Activated CD4-positive, alpha-beta memory T cell treated with anti-CD3 and anti-CD28 coated beads, Interleukin-2, amount 10 ng/mL, durations not matched to agents 7 days and 5 days (primary cell): ENCODE results near the gene TMC8. TPM values are rescaled to one million over a fixed set of nuclear protein-coding genes. Genes with fewer than 3 reads are reported as not detected.
"Not testable (repeated sequence)": the region's sequence is repeated elsewhere in the genome, so short reads cannot be mapped to it uniquely, and the experiment has no call there.

Experiments
- CTCF ChIA-PET: fragments of 350-600 bp; sonication (Branson Sonifier 250); formaldehyde crosslinking; loops from one replicate; lab custom pipeline; 2021; ENCODE audit warnings: antibody characterized with exemption, inconsistent platforms; lab: Charles Lee
- POLR2A ChIA-PET: fragments of 350-600 bp; sonication (Branson Sonifier 250); formaldehyde crosslinking; loops from one replicate; lab custom pipeline; 2021; ENCODE audit warnings: antibody characterized with exemption; lab: Charles Lee
- DNase-seq: peaks from one replicate; pipeline ENCODE4 v3.0.0-alpha.2; 2020
- H3K27ac Mint-ChIP-seq: one replicate; pipeline ENCODE4 v1.8.0; 2021; ENCODE audit warnings: mild to moderate bottlenecking, mixed read lengths
- H3K27me3 Mint-ChIP-seq: one replicate; pipeline ENCODE4 v1.8.0; 2021; ENCODE audit warnings: mixed read lengths
- H3K36me3 Mint-ChIP-seq: one replicate; pipeline ENCODE4 v1.8.0; 2021; ENCODE audit warnings: low read depth, mixed read lengths
- H3K4me1 Mint-ChIP-seq: one replicate; pipeline ENCODE4 v1.8.0; 2021; ENCODE audit warnings: mixed read lengths
- H3K4me3 Mint-ChIP-seq: one replicate; pipeline ENCODE4 v1.8.0; 2021; ENCODE audit warnings: mild to moderate bottlenecking, mixed read lengths
- H3K9me3 Mint-ChIP-seq: one replicate; pipeline ENCODE4 v1.8.0; 2021; ENCODE audit warnings: mixed read lengths
- total RNA-seq, 2 experiments: library from RNA; stranded (reverse); gene quantifications; one replicate each; pipeline ENCODE4 v1.2.3, GENCODE V29; 2021

The TMC8 gene
- total RNA-seq, 2 experiments from 2014 or later, result 316 to 334 TPM

- peaks cover 62% of the 10 kb centered on the region for H3K36me3 Mint-ChIP-seq
- POLR2A ChIA-PET, result interaction anchor here (1.1 to 8.8 kb wide), 2 partner anchors 17 to 27 kb away, joined by 3 to 197 read pairs; partner anchors contain the start of genes TMC6 and TMC8
Observed at GRCh38 chr17:78111727-78112517, 18.6 kb upstream of the TMC8 start.

DNA sequence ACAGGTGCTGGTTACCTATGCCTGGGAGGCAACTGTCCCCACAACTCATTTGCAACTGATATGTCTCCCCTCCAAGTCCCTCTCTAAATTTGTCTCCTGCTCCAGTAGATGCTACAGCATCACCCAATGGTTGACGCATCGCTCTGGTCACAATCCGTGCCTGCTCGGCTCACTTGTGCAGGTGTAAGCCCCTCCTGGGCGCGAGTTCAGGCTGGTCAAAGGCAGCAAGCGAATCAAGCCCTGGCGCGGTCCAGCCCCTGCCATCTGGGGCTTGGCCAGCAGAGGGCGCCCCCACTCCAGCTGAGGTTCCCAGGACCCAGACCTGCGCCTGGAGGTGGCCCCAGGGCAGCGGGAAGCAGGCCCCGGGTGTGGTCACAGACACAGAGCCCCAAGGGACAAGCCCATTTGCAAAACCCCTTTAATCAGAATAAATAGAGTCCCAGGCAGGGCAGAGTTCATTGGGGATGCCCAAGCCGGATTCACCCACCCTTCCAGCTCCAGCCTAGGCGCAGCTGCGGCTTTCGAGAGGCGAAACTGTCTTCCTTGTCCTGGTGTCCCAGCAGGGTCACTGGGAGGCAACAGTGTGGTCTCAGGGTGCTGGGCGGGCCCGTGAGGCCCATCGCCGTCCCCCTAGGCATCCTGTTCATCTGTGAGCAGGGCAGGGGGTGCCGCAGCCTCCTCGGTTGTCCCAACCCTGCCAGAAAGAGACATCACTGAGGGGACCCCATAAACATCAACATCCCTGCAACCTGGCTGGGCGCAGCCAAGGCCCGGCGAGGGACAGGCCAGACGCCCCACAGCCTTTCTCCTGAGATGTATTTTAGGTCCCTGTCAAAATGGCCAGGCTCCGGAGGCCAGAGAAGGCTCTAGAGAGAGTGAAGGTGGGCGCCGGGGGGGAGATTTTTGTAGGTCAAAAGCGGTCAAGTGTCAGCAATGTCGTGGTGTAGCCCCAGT lies 17.8 kb upstream of the TMC8 start:
- ChIA-PET POLR2A (interaction anchor here (0.9 to 8.8 kb wide), 7 partner anchors 16 to 114 kb away, joined by 3 to 197 read pairs (median 3); partner anchors contain the start of genes TMC6 and TMC8), CTCF (interaction anchor here (0.6 to 4.1 kb wide), 13 partner anchors 9 to 138 kb away, joined by 3 to 20 read pairs (median 5); partner anchors contain the start of genes TMC6 and TMC8)
- peaks cover 37% of the 10 kb centered on the region for H3K4me1 Mint-ChIP-seq
- DNase-seq, result peak; percentile 81
- H3K4me3 Mint-ChIP-seq, result no peak overlapping the region
- no peaks in the 10 kb centered on the region for H3K27me3 Mint-ChIP-seq
- H3K9me3 Mint-ChIP-seq, result no peaks in the 10 kb centered on the region
- peaks cover 64% of the 10 kb centered on the region for H3K36me3 Mint-ChIP-seq
- peak overlapping the region; percentile 76 for H3K27ac Mint-ChIP-seq

More at GRCh38 chr17:78111727-78112517, 18.6 kb upstream of the TMC8 start:
- Mint-ChIP-seq H3K9me3 (no peaks in the 10 kb centered on the region), H3K4me3 (no peak overlapping the region), H3K27ac (no peak overlapping the region), H3K27me3 (no peaks in the 10 kb centered on the region), H3K4me1 (peaks cover 34% of the 10 kb centered on the region)
- CTCF ChIA-PET, result interaction anchor here (0.8 to 4.1 kb wide), 9 partner anchors 10 to 139 kb away, joined by 4 to 20 read pairs (median 5); partner anchors contain the start of genes TMC6 and TMC8
- no peak for DNase-seq

DNA sequence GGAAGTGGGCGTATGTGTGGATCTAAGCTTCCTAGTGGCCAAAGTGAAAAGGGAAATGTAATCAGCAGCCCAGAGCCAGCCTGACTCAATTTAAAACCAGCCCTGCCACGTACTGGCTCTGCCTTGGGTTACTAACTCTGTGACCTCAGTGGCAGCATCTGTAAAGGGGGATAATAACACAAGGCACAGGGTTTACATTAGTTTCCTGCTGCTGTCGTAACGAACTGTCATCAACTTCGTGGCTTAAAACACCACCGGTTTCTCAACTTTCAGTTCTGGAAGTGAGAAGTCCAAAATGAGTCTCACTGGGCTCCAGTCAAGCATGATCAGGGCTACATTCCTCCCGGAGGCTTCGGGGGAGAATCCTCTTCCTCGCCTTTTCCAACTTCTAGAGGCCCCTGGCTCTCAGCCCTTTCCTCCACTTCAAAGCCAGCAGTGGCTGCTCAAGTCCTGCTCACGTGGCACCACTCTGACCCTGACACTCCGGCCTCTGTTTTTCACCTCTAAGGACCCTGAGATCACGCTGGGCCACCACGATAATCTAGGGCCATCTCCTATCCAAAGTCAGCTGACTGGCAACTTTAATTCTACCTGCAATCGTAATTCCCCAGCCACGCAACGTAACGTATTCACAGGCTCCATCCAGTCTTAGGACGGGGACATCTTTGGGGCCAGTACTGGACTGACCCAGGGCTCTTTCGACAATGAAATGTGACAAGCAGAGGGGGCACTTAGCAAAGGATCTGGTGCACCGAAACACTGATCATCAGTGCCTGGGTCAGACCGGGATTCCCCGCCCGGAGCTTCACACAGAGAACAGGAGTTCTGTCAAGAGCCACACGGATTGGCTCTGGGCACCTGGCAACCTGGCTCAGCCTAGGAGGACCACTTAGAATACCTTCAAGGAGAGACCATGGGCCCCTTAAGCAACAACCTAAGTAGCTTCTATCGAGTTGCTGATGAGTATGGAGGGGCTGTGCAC lies 16.5 kb upstream of the TMC8 start:
- ChIA-PET POLR2A (interaction anchor here (0.9 to 8.8 kb wide), 12 partner anchors 14 to 112 kb away, joined by 3 to 197 read pairs (median 3); partner anchors contain the start of genes TK1, TMC6 and TMC8), CTCF (interaction anchor here (0.6 to 4.1 kb wide), 10 partner anchors 11 to 137 kb away, joined by 3 to 20 read pairs (median 4); partner anchors contain the start of genes TMC6 and TMC8)
- peak; percentile 63 for DNase-seq
- Mint-ChIP-seq H3K4me1 (peaks cover 39% of the 10 kb centered on the region), H3K27ac (peak overlapping the region; percentile 76), H3K4me3 (no peak overlapping the region), H3K27me3 (no peaks in the 10 kb centered on the region), H3K36me3 (peaks cover 58% of the 10 kb centered on the region), H3K9me3 (no peaks in the 10 kb centered on the region)

- Mint-ChIP-seq H3K9me3 (no peaks in the 10 kb centered on the region), H3K4me1 (peaks cover 44% of the 10 kb centered on the region), H3K4me3 (no peak overlapping the region), H3K27ac (peak overlapping the region; percentile 59), H3K36me3 (peaks cover 56% of the 10 kb centered on the region), H3K27me3 (no peaks in the 10 kb centered on the region)
- ChIA-PET POLR2A (interaction anchor here (0.9 to 8.8 kb wide), 9 partner anchors 13 to 71 kb away, joined by 3 to 197 read pairs (median 5); partner anchors contain the start of genes TK1, TMC6 and TMC8), CTCF (interaction anchor here (1.3 to 4.1 kb wide), 3 partner anchors 10 to 60 kb away, joined by 3 to 20 read pairs (median 4); no protein-coding TSS in a partner anchor)
- DNase-seq, result no peak
Observed at GRCh38 chr17:78114831-78115723, 15.5 kb upstream of the TMC8 start.

GRCh38 chr17:78115803-78116202 lies 14.8 kb upstream of the TMC8 start:
- H3K4me3 Mint-ChIP-seq, DNase-seq, H3K9me3 Mint-ChIP-seq, H3K27me3 Mint-ChIP-seq, H3K27ac Mint-ChIP-seq: not testable (repeated sequence)
- peaks cover 48% of the 10 kb centered on the region for H3K4me1 Mint-ChIP-seq
- POLR2A ChIA-PET, result interaction anchor here (0.9 to 8.8 kb wide), 4 partner anchors 13 to 28 kb away, joined by 3 to 197 read pairs (median 6); partner anchors contain the start of genes TMC6 and TMC8
- H3K36me3 Mint-ChIP-seq, result peaks cover 54% of the 10 kb centered on the region
- CTCF ChIA-PET, result interaction anchor here (1.2 to 1.6 kb wide), 3 partner anchors 10 to 21 kb away, joined by 3 to 8 read pairs (median 4); no protein-coding TSS in a partner anchor

DNA sequence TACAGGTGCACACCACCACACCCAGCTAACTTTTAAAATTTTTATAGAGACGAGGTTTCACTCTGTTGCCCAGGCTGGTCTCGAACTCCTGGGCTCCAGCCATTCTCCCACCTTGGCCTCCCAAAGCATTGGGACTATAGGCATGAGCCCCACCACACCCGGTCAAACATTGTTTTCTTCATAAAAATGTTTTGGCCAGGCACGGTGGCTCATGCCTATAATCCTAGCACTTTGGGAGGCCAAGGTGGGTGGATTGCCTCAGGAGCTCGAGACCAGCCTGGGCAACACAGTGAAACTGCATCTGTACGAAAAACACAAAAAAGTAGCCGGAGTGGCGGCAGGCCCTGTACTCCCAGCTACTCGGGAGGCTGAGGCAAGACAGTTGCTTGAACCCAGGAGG lies 14.2 kb upstream of the TMC8 start:
- CTCF ChIA-PET, result interaction anchor here (0.6 to 1.3 kb wide), 3 partner anchors 9 to 28 kb away, joined by 3 to 8 read pairs (median 4); no protein-coding TSS in a partner anchor
- no peaks in the 10 kb centered on the region for H3K9me3 Mint-ChIP-seq
- no peak overlapping the region for H3K4me3 Mint-ChIP-seq
- peaks cover 55% of the 10 kb centered on the region for H3K36me3 Mint-ChIP-seq
- DNase-seq, result no peak
- POLR2A ChIA-PET, result interaction anchor here (1.1 to 8.8 kb wide), 2 partner anchors 12 to 24 kb away, joined by 3 to 197 read pairs; partner anchors contain the start of genes TMC6 and TMC8
- no peak overlapping the region for H3K27ac Mint-ChIP-seq
- H3K4me1 Mint-ChIP-seq, result peaks cover 54% of the 10 kb centered on the region
- H3K27me3 Mint-ChIP-seq, result no peaks in the 10 kb centered on the region

- ChIA-PET POLR2A (interaction anchor here (1.1 to 15.0 kb wide), 4 partner anchors 11 to 23 kb away, joined by 3 to 332 read pairs (median 132); partner anchors contain the start of genes TMC6 and TMC8), CTCF (interaction anchor here (1.2 kb wide), 1 partner anchor 20 kb away, joined by 8 read pairs; no protein-coding TSS in a partner anchor)
- Mint-ChIP-seq H3K27ac (no peak overlapping the region), H3K4me1 (peaks cover 63% of the 10 kb centered on the region), H3K9me3 (no peaks in the 10 kb centered on the region), H3K27me3 (no peaks in the 10 kb centered on the region), H3K36me3 (peaks cover 63% of the 10 kb centered on the region), H3K4me3 (no peak overlapping the region)
- DNase-seq, result no peak
Observed at GRCh38 chr17:78117027-78117981, 13.3 kb upstream of the TMC8 start.

DNA sequence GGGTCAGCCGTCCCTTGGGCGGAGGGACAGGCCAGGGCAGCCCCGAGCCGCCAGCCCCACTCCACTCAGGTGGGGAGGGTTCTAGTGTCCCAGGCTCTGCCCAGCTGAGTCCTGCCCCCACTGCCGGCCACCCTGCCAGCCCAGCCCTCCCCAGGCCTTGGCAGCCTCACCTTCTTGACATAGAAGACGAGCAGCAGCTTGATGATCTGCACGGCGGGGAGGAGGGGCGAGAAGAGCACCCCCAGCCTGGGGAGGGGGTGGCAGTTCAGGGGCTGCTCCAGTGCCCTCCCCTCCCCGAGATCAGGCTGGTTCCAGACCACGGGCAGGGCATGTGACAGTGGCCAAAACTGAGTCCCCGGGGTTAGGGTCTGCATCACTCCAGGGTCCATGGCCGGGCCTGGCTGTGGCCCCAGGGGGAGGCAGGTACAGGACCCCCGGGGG lies 11.8 kb upstream of the TMC8 start:
- H3K27me3 Mint-ChIP-seq, result no peaks in the 10 kb centered on the region
- ChIA-PET CTCF (interaction anchor here (1.3 to 10.1 kb wide), 2 partner anchors 11 to 18 kb away, joined by 6 to 106 read pairs; partner anchors contain the start of gene TMC8), POLR2A (interaction anchor here (5.8 to 15.0 kb wide), 2 partner anchors 10 to 20 kb away, joined by 68 to 332 read pairs; partner anchors contain the start of genes TMC6 and TMC8)
- H3K9me3 Mint-ChIP-seq, result no peaks in the 10 kb centered on the region
- no peak for DNase-seq
- H3K4me1 Mint-ChIP-seq, result peaks cover 63% of the 10 kb centered on the region
- H3K36me3 Mint-ChIP-seq, result peaks cover 66% of the 10 kb centered on the region
- no peak overlapping the region for H3K27ac Mint-ChIP-seq
- no peak overlapping the region for H3K4me3 Mint-ChIP-seq

DNA sequence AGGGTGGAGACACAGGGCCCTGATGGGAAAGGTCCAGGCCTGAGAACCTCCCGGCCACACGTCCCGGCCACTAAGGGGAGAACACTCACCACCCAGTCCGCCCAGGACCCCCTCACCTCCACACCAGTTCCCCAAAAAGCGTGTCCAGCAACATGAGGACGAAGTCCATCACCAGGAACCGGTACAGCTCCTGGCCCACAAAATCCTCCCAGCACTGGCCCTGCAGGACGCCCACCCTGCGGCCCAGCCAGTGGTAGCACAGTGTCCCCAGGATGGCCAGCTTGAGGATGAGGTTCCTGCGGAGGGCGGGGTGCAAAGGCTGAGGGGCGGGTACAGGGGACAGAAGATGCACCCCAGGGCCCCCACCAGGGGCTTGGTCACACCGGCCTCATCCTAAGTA lies 10.0 kb upstream of the TMC8 start:
- CTCF ChIA-PET, result interaction anchor here (10.1 kb wide), 1 partner anchor 16 kb away, joined by 106 read pairs; no protein-coding TSS in a partner anchor
- H3K36me3 Mint-ChIP-seq, result peaks cover 68% of the 10 kb centered on the region
- H3K4me3 Mint-ChIP-seq, result peak overlapping the region; percentile 30
- no peaks in the 10 kb centered on the region for H3K27me3 Mint-ChIP-seq
- POLR2A ChIA-PET, result interaction anchor here (1.1 to 16.9 kb wide), 5 partner anchors 8 to 163 kb away, joined by 3 to 332 read pairs (median 68); partner anchors contain the start of genes TMC6, TMC8 and TNRC6C
- peaks cover 63% of the 10 kb centered on the region for H3K4me1 Mint-ChIP-seq
- no peaks in the 10 kb centered on the region for H3K9me3 Mint-ChIP-seq
- peak overlapping the region; percentile 49 for H3K27ac Mint-ChIP-seq
- DNase-seq, result no peak
